GM23338 (cell line): Measurements from ENCODE around the gene DNAH11. TPM values are rescaled to one million over a fixed set of nuclear protein-coding genes. Genes with fewer than 3 reads are reported as not detected.

Source experiments
- ATAC-seq: fragments of 200-7000 bp; cut with Tn5 transposase; 3 replicates; pipeline ENCODE4 v1.9.1; 2020
- DNase-seq: peaks from one replicate; pipeline ENCODE4 v3.0.0-alpha.2; 2015; ENCODE audit warnings: low spot score
- H2AFZ ChIP-seq: fragments of 200-600 bp; sonication (generic); 2 replicates; pipeline ENCODE4 v1.8.0; 2016; ENCODE audit warnings: antibody characterized with exemption, mild to moderate bottlenecking, moderate library complexity
- H3F3A ChIP-seq: fragments of 200-600 bp; sonication (generic); replicated peaks from 2 replicates; pipeline ENCODE4 v1.8.0; 2017; ENCODE audit warnings: antibody characterized with exemption, mixed run types, low read depth
- H3K27ac ChIP-seq: fragments of 200-600 bp; sonication (generic); 2 replicates; pipeline ENCODE4 v1.6.1; 2016; ENCODE audit warnings: low read depth
- H3K27me3 ChIP-seq: fragments of 200-600 bp; sonication (generic); 2 replicates; pipeline ENCODE4 v1.8.0; 2016; ENCODE audit warnings: mild to moderate bottlenecking, mixed run types, moderate library complexity; ENCODE audit not compliant: insufficient read depth
- H3K36me3 ChIP-seq: fragments of 200-600 bp; sonication (generic); 2 replicates; pipeline ENCODE4 v1.8.0; 2016; ENCODE audit warnings: mild to moderate bottlenecking; ENCODE audit not compliant: insufficient read depth
- H3K4me1 ChIP-seq: fragments of 200-600 bp; sonication (generic); 2 replicates; pipeline ENCODE4 v1.8.0; 2016; ENCODE audit warnings: mild to moderate bottlenecking, moderate library complexity; ENCODE audit not compliant: insufficient read depth
- H3K4me2 ChIP-seq: fragments of 200-600 bp; sonication (generic); 2 replicates; pipeline ENCODE4 v1.7.1; 2017; ENCODE audit warnings: mixed run types
- H3K4me3 ChIP-seq: fragments of 200-600 bp; sonication (generic); 2 replicates; pipeline ENCODE4 v1.6.1; 2016; ENCODE audit warnings: mixed run types
- H3K79me2 ChIP-seq: fragments of 200-600 bp; sonication (generic); replicated peaks from 2 replicates; pipeline ENCODE4 v1.8.0; 2017; ENCODE audit warnings: mild to moderate bottlenecking; ENCODE audit not compliant: insufficient read depth
- H3K9me2 ChIP-seq: fragments of 200-600 bp; sonication (generic); 2 replicates; pipeline ENCODE4 v1.8.0; 2017; ENCODE audit not compliant: insufficient read depth
- H4K20me1 ChIP-seq: fragments of 200-600 bp; sonication (generic); replicated peaks from 2 replicates; pipeline ENCODE4 v1.8.0; 2017; ENCODE audit warnings: mild to moderate bottlenecking; ENCODE audit not compliant: insufficient read depth
- H3K27ac Mint-ChIP-seq: 2 replicates; pipeline ENCODE4 v1.8.0; 2020; ENCODE audit warnings: inconsistent platforms, mild to moderate bottlenecking, moderate library complexity, mixed read lengths
- H3K27me3 Mint-ChIP-seq: 3 replicates; pipeline ENCODE4 v1.8.0; 2022; ENCODE audit warnings: low read depth, mild to moderate bottlenecking, moderate library complexity, mixed read lengths, inconsistent platforms; ENCODE audit not compliant: insufficient read depth, poor library complexity
- H3K36me3 Mint-ChIP-seq: 3 replicates; pipeline ENCODE4 v1.8.0; 2021; ENCODE audit warnings: low read depth, mild to moderate bottlenecking, inconsistent platforms, moderate library complexity, mixed read lengths
- H3K4me1 Mint-ChIP-seq: 3 replicates; pipeline ENCODE4 v1.8.0; 2020; ENCODE audit warnings: mild to moderate bottlenecking, inconsistent platforms, mixed read lengths
- H3K4me3 Mint-ChIP-seq: 3 replicates; pipeline ENCODE4 v1.8.0; 2021; ENCODE audit warnings: moderate library complexity, mild to moderate bottlenecking, inconsistent platforms, mixed read lengths
- H3K9me3 Mint-ChIP-seq: 3 replicates; pipeline ENCODE4 v1.8.0; 2020; ENCODE audit warnings: moderate library complexity, mild to moderate bottlenecking, inconsistent platforms, mixed read lengths
- CREB1 ChIP-seq: fragments of 250-450 bp; sonication (Bioruptor Pico); IDR thresholded peaks from 2 replicates; pipeline ENCODE4 v1.5.0; 2020; ENCODE audit warnings: low read depth, mild to moderate bottlenecking, moderate library complexity
- EZH2 ChIP-seq: fragments of 200-600 bp; sonication (generic); IDR thresholded peaks from one replicate; pipeline ENCODE4 v1.8.0; 2017; ENCODE audit warnings: antibody characterized with exemption, mild to moderate bottlenecking, low read depth; ENCODE audit not compliant: unreplicated experiment
- EZH2phosphoT487 ChIP-seq: fragments of 200-600 bp; sonication (generic); IDR thresholded peaks from one replicate; pipeline ENCODE4 v1.8.1; 2018; ENCODE audit warnings: antibody characterized with exemption; ENCODE audit not compliant: unreplicated experiment
- JUNB ChIP-seq: IDR thresholded peaks from one replicate; pipeline ENCODE4 v1.6.1; 2016; ENCODE audit warnings: antibody characterized with exemption; ENCODE audit not compliant: unreplicated experiment
- NANOG ChIP-seq: IDR thresholded peaks from 2 replicates; pipeline ENCODE4 v1.6.1; 2016; ENCODE audit warnings: antibody characterized with exemption, borderline replicate concordance
- POLR2AphosphoS5 ChIP-seq: IDR thresholded peaks from 2 replicates; pipeline ENCODE4 v1.6.1; 2016; ENCODE audit warnings: antibody characterized with exemption, low read depth
- REST ChIP-seq: IDR thresholded peaks from one replicate; pipeline ENCODE4 v1.6.1; 2018; ENCODE audit warnings: antibody characterized with exemption; ENCODE audit not compliant: unreplicated experiment
- STAT1 ChIP-seq: IDR thresholded peaks from one replicate; pipeline ENCODE4 v1.6.1; 2016; ENCODE audit warnings: antibody characterized with exemption; ENCODE audit not compliant: unreplicated experiment
- ZNF114 ChIP-seq: fragments of 250-450 bp; sonication (Bioruptor Pico); IDR thresholded peaks from 2 replicates; pipeline ENCODE4 v1.5.0; 2020; ENCODE audit warnings: mild to moderate bottlenecking, moderate library complexity
- ZNF331 ChIP-seq: fragments of 250-450 bp; sonication (Bioruptor Pico); IDR thresholded peaks from 2 replicates; pipeline ENCODE4 v1.5.0; 2020; ENCODE audit warnings: low read depth, mild to moderate bottlenecking, moderate library complexity
- polyA plus RNA-seq: library from polyadenylated mRNA; unstranded; fragments of >200 nt; fragmentation: Nextera tagmentation; extraction: Ambion mirVana; gene quantifications from 2 replicates; pipeline ENCODE4 v1.2.1, GENCODE V29; 2016
- total RNA-seq: library from RNA; depleted of rRNA; stranded (reverse); fragments of >200 nt; shearing (Covaris generic); gene quantifications from 2 replicates; pipeline ENCODE4 v1.2.3, GENCODE V29; 2014
- TF ChIP-seq, protein P1 (sequence below): IDR thresholded peaks from 2 replicates; pipeline ENCODE4 v1.6.1; 2016; ENCODE audit warnings: antibody characterized with exemption
- TF ChIP-seq, protein P2 (sequence below), 2 experiments: fragments of 200-600 bp in 1 of 2; sonication (generic) in 1 of 2; conservative IDR thresholded peaks; 2 replicates each; pipeline versions ENCODE4 v1.5.1 to v1.6.1; 2016 to 2017; ENCODE audit warnings: antibody characterized with exemption in 2 of 2, low read depth in 2 of 2, mild to moderate bottlenecking in 2 of 2, moderate library complexity in 1 of 2
- TF ChIP-seq, protein P3 (sequence below): fragments of 250-450 bp; sonication (Bioruptor Pico); IDR thresholded peaks from 2 replicates; pipeline ENCODE4 v1.5.0; 2020; ENCODE audit warnings: mild to moderate bottlenecking, moderate library complexity

Gene DNAH11
- total and polyA plus RNA-seq, 2 experiments from 2014 or later, result 9.3 TPM

GRCh38 chr7:21718391-21718790 is 175.6 kb downstream of the DNAH11 start:
- H3K27ac Mint-ChIP-seq, result no peak overlapping the region

More at GRCh38 chr7:21718391-21718790, 175.6 kb downstream of the DNAH11 start:
- Mint-ChIP-seq H3K4me1 (peaks cover 3% of the 10 kb centered on the region), H3K9me3 (no peaks in the 10 kb centered on the region), H3K27me3 (no peaks in the 10 kb centered on the region), H3K4me3 (no peak overlapping the region), H3K36me3 (no peaks in the 10 kb centered on the region)
- Histone ChIP-seq H3K27me3 (no peaks in the 10 kb centered on the region), H3K36me3 (no peaks in the 10 kb centered on the region), H3K27ac (no peak overlapping the region), H4K20me1 (no peaks in the 10 kb centered on the region), H3K4me3 (no peak overlapping the region), H3K9me2 (0 out of 2 replicates have a peak, but pooled peaks cover 5% of the 10 kb centered on the region), H3K79me2 (no peaks in the 10 kb centered on the region), H2AFZ (no peak overlapping the region), H3F3A (no peaks in the 10 kb centered on the region), H3K4me2 (no peak overlapping the region), H3K4me1 (peaks cover 10% of the 10 kb centered on the region; the same call in 1 of the 2 replicates)
- no peak for ATAC-seq
- no peak for DNase-seq
- TF ChIP-seq POLR2AphosphoS5 (no peak), EZH2 (no peak), EZH2phosphoT487 (no peak), ZNF114 (CRISPR knock-in tag) (no peak), STAT1 (no peak), JUNB (no peak), CREB1 (no peak), REST (no peak), ZNF331 (no peak), NANOG (no peak)
- TF ChIP-seq, protein P1, sequence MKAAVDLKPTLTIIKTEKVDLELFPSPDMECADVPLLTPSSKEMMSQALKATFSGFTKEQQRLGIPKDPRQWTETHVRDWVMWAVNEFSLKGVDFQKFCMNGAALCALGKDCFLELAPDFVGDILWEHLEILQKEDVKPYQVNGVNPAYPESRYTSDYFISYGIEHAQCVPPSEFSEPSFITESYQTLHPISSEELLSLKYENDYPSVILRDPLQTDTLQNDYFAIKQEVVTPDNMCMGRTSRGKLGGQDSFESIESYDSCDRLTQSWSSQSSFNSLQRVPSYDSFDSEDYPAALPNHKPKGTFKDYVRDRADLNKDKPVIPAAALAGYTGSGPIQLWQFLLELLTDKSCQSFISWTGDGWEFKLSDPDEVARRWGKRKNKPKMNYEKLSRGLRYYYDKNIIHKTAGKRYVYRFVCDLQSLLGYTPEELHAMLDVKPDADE, result no peak
- TF ChIP-seq, protein P2, sequence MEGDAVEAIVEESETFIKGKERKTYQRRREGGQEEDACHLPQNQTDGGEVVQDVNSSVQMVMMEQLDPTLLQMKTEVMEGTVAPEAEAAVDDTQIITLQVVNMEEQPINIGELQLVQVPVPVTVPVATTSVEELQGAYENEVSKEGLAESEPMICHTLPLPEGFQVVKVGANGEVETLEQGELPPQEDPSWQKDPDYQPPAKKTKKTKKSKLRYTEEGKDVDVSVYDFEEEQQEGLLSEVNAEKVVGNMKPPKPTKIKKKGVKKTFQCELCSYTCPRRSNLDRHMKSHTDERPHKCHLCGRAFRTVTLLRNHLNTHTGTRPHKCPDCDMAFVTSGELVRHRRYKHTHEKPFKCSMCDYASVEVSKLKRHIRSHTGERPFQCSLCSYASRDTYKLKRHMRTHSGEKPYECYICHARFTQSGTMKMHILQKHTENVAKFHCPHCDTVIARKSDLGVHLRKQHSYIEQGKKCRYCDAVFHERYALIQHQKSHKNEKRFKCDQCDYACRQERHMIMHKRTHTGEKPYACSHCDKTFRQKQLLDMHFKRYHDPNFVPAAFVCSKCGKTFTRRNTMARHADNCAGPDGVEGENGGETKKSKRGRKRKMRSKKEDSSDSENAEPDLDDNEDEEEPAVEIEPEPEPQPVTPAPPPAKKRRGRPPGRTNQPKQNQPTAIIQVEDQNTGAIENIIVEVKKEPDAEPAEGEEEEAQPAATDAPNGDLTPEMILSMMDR (conservative IDR thresholded peaks at IDR 0.05; ENCODE audit: low read depth in 2 of 2), result no peak
- TF ChIP-seq, protein P3, sequence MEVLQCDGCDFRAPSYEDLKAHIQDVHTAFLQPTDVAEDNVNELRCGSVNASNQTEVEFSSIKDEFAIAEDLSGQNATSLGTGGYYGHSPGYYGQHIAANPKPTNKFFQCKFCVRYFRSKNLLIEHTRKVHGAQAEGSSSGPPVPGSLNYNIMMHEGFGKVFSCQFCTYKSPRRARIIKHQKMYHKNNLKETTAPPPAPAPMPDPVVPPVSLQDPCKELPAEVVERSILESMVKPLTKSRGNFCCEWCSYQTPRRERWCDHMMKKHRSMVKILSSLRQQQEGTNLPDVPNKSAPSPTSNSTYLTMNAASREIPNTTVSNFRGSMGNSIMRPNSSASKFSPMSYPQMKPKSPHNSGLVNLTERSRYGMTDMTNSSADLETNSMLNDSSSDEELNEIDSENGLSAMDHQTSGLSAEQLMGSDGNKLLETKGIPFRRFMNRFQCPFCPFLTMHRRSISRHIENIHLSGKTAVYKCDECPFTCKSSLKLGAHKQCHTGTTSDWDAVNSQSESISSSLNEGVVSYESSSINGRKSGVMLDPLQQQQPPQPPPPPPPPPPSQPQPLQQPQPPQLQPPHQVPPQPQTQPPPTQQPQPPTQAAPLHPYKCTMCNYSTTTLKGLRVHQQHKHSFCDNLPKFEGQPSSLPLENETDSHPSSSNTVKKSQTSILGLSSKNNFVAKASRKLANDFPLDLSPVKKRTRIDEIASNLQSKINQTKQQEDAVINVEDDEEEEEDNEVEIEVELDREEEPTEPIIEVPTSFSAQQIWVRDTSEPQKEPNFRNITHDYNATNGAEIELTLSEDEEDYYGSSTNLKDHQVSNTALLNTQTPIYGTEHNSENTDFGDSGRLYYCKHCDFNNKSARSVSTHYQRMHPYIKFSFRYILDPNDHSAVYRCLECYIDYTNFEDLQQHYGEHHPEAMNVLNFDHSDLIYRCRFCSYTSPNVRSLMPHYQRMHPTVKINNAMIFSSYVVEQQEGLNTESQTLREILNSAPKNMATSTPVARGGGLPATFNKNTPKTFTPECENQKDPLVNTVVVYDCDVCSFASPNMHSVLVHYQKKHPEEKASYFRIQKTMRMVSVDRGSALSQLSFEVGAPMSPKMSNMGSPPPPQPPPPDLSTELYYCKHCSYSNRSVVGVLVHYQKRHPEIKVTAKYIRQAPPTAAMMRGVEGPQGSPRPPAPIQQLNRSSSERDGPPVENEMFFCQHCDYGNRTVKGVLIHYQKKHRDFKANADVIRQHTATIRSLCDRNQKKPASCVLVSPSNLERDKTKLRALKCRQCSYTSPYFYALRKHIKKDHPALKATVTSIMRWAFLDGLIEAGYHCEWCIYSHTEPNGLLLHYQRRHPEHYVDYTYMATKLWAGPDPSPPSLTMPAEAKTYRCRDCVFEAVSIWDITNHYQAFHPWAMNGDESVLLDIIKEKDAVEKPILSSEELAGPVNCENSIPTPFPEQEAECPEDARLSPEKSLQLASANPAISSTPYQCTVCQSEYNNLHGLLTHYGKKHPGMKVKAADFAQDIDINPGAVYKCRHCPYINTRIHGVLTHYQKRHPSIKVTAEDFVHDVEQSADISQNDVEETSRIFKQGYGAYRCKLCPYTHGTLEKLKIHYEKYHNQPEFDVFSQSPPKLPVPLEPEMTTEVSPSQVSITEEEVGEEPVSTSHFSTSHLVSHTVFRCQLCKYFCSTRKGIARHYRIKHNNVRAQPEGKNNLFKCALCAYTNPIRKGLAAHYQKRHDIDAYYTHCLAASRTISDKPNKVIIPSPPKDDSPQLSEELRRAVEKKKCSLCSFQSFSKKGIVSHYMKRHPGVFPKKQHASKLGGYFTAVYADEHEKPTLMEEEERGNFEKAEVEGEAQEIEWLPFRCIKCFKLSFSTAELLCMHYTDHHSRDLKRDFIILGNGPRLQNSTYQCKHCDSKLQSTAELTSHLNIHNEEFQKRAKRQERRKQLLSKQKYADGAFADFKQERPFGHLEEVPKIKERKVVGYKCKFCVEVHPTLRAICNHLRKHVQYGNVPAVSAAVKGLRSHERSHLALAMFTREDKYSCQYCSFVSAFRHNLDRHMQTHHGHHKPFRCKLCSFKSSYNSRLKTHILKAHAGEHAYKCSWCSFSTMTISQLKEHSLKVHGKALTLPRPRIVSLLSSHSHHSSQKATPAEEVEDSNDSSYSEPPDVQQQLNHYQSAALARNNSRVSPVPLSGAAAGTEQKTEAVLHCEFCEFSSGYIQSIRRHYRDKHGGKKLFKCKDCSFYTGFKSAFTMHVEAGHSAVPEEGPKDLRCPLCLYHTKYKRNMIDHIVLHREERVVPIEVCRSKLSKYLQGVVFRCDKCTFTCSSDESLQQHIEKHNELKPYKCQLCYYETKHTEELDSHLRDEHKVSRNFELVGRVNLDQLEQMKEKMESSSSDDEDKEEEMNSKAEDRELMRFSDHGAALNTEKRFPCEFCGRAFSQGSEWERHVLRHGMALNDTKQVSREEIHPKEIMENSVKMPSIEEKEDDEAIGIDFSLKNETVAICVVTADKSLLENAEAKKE (CRISPR knock-in tag), result no peak
